Measurements from ENCODE around the gene CELF5. TPM values are rescaled to one million over a fixed set of nuclear protein-coding genes. Genes with fewer than 3 reads are reported as not detected.

The CELF5 gene
- total and polyA plus RNA-seq, 9 of the 15 experiments (the other 6 are each of a cell fraction or from before 2014, with no cell fraction given) = 0.01 to 0.56 (median 0.22) TPM

- peak; percentile 59; the same call in 1 of the 2 replicates for TF ChIP-seq RB1 (IDR thresholded peaks at IDR 0.05; ENCODE audit: low read depth)
- TF ChIP-seq MAFK (IDR thresholded peaks at IDR 0.05; ENCODE audit: low read length) = no peak
- no peak for TF ChIP-seq MYNN (IDR thresholded peaks at IDR 0.05)
- TF ChIP-seq MYNN (CRISPR knock-in tag; IDR thresholded peaks at IDR 0.05) = no peak
- no peak for TF ChIP-seq PURB (CRISPR knock-in tag; IDR thresholded peaks at IDR 0.05; ENCODE audit: low read depth)
- TF ChIP-seq YY1 (IDR thresholded peaks at IDR 0.05; ENCODE audit: borderline replicate concordance in 1 of 3, control insufficient read depth in 1 of 3, extremely low read depth in 1 of 3, insufficient read depth in 3 of 3, insufficient read length in 1 of 3, insufficient replicate concordance in 2 of 3, low read depth in 1 of 3, low read length in 2 of 3) = peak in 1 of 3 experiments; percentile 29
- TF ChIP-seq SMC3 (conservative IDR thresholded peaks at IDR 0.05; ENCODE audit: insufficient read depth, low read depth, low read length) = 0 out of 2 replicates have a peak, but pooled peaks have one; percentile 25
These were observed at the start of gene CELF5 (continued) for GRCh38 chr19:3224346-3225168.

DNA sequence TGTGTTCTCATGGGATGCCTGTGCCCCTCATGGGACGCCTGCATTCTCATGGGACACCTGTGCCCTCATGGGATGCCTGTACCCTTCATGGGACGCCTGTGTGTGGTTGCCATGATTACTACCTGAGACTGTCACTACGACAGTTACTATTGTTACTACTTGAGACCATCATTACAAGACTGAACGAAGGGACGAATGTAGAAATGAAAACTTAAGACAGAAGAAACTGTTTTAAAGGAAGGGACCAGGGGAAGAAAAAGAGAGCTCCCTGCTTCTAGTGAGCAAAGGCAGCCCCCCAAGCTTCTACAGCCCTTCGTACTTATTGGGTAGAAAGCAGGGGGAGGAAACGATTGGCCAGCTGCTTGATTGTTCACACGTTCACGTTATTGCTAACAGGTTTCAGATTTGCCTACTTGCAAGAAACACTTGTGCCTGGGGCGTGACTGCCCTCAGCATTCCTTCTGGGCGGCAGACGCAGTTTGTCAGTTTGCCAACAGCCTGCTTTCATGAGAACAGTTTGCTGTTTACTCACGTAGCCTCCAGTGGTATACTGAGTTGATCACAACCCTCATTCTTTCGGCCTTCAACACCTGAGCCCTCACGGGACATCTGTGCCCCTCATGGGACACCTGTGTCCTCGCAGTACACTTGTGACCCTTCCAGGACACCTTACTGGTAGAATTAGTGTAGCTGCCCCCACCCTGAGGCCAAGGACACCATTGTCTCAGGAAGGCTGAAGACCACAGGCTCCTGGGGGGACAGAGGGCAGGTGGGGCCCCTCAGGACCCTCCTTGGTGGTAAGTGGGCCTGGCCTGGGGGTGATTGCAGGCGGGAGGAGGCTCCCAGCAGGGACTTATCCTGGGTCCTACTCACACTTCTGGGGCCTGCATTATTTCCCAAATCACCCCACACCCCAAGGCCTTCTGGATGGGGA is 48.4 kb upstream of the CELF5 start:
- Histone ChIP-seq H3K9ac (ENCODE audit: insufficient read depth in 1 of 2, low read depth in 2 of 2, low read length in 2 of 2) (peak overlapping the region; percentile 27 to 87; a peak in 3 of 4 replicates), H3K4me1 (replicated peaks in 1 of 2; ENCODE audit: control insufficient read depth in 2 of 2, insufficient read depth in 2 of 2, low read length in 2 of 2) (peaks cover 10 to 43% of the 10 kb centered on the region in 2 experiments; a peak in 4 of 5 replicates), H3K79me2 (ENCODE audit: control insufficient read depth, insufficient read depth, low read length) (no peaks in the 10 kb centered on the region), H3K4me3 (no peak overlapping the region), H3K4me2 (ENCODE audit: insufficient read depth, low read length) (no peak overlapping the region), H3K36me3 (ENCODE audit: control insufficient read depth, insufficient read depth, low read length) (no peaks in the 10 kb centered on the region), H3K27me3 (ENCODE audit: control insufficient read depth in 2 of 2, insufficient read depth in 2 of 2, low read length in 2 of 2) (no peaks in the 10 kb centered on the region), H2AFZ (ENCODE audit: low read depth, low read length) (peak overlapping the region; percentile 18; the same call in 1 of the 2 replicates), H4K20me1 (replicated peaks; ENCODE audit: control insufficient read depth, insufficient read depth, low read length) (no peaks in the 10 kb centered on the region), H3K9me3 (replicated peaks; ENCODE audit: control insufficient read depth, insufficient read depth, low read depth, low read length) (no peaks in the 10 kb centered on the region), H3K27ac (ENCODE audit: extremely low read depth, low read depth, low read length) (peak overlapping the region; percentile 79; the same call in 2 of the 3 replicates), H3K9me1 (ENCODE audit: control insufficient read depth, insufficient read depth, low read length) (no peaks in the 10 kb centered on the region)
- intact Hi-C loops (cut with micrococcal nuclease) = no loop called here
- BruUV-seq (replicated peaks) = no TSS peak
- ChIA-PET CTCF (ENCODE audit: low intra/inter-chr PET ratio) (no interaction called here), POLR2A (interaction anchor here (0.7 to 1.4 kb wide), 4 partner anchors 9 to 705 kb away, joined by 3 read pairs; partner anchors contain the start of gene NCLN)
- ATAC-seq = no peak; the same call in 2 of the 3 replicates
- no peak for DNase-seq (ENCODE audit: extremely low read depth in 1 of 4, low spot score in 3 of 4)
- 49% methylated on average over 16 of the region's 17 CpGs for WGBS (ENCODE audit: insufficient coverage, low coverage, missing lambda C conversion rate)
- TF ChIP-seq GATA2 (CRISPR knock-in tag; IDR thresholded peaks at IDR 0.05) (no peak), PRMT5 (CRISPR knock-in tag; IDR thresholded peaks at IDR 0.05) (no peak), POLR3G (IDR thresholded peaks at IDR 0.05; ENCODE audit: extremely low read depth, insufficient read length, insufficient replicate concordance) (no peak), NCOA1 (IDR thresholded peaks at IDR 0.05; ENCODE audit: low read depth) (no peak)
- FAIRE-seq = no peak
- in situ Hi-C loops (cut with MboI) = no loop called here

Data from K562 (cell line).